CD4-positive, alpha-beta T cell (primary cell): ENCODE measurements around the gene VAMP5. TPM values are rescaled to one million over a fixed set of nuclear protein-coding genes. Genes with fewer than 3 reads are reported as not detected.

ENCODE experiments used
- ATAC-seq: fragments of 200-7000 bp; cut with Tn5 transposase; one replicate; pipeline ENCODE4 v1.10.0; 2022; ENCODE audit warnings: mild to moderate bottlenecking; ENCODE audit not compliant: poor library complexity
- CTCF ChIA-PET: fragments of 350-600 bp; sonication (Branson Sonifier 250); formaldehyde crosslinking; loops from one replicate; lab custom pipeline; 2021; ENCODE audit warnings: antibody characterized with exemption, inconsistent platforms; lab: Charles Lee
- POLR2A ChIA-PET: fragments of 350-600 bp; sonication (Branson Sonifier 250); formaldehyde crosslinking; loops from one replicate; lab custom pipeline; 2021; ENCODE audit warnings: antibody characterized with exemption, inconsistent platforms; lab: Charles Lee
- DNase-seq, 14 experiments: peaks; one replicate each; pipeline ENCODE4 v3.0.0-alpha.2; 2013 to 2020; ENCODE audit warnings: mixed read lengths in 2 of 14
- H3K27ac ChIP-seq, 2 donors: one replicate each; pipeline versions ENCODE4 v1.5.1 to v1.7.0; 2013; ENCODE audit warnings: low read length in 2 of 2, low read depth in 1 of 2, mild to moderate bottlenecking in 1 of 2
- H3K27me3 ChIP-seq, 2 experiments: 1 replicate in 1 of 2; 2 replicates in 1 of 2; pipeline versions ENCODE4 v1.6.1 to v1.7.0; 2013; ENCODE audit warnings: low read length in 2 of 2, control low read depth in 1 of 2, mild to moderate bottlenecking in 1 of 2, moderate library complexity in 1 of 2; ENCODE audit not compliant: insufficient read depth in 2 of 2, control insufficient read depth in 1 of 2
- H3K36me3 ChIP-seq: one replicate; pipeline ENCODE4 v1.6.1; 2013; ENCODE audit warnings: low read length, control low read depth; ENCODE audit not compliant: insufficient read depth
- H3K4me1 ChIP-seq: one replicate; pipeline ENCODE4 v1.6.1; 2013; ENCODE audit warnings: low read length, control low read depth; ENCODE audit not compliant: insufficient read depth
- H3K4me3 ChIP-seq: one replicate; pipeline ENCODE4 v1.5.1; 2013; ENCODE audit warnings: mild to moderate bottlenecking, low read length, moderate library complexity
- H3K9me3 ChIP-seq, 2 experiments: 1 replicate in 1 of 2; 2 replicates in 1 of 2; pipeline versions ENCODE4 v1.6.1 to v1.7.0; 2013; ENCODE audit warnings: low read length in 2 of 2, mild to moderate bottlenecking in 2 of 2, control low read depth in 1 of 2, moderate library complexity in 1 of 2; ENCODE audit not compliant: control insufficient read depth in 1 of 2, insufficient read depth in 1 of 2
- H3K27ac Mint-ChIP-seq: one replicate; pipeline ENCODE4 v1.8.0; 2020; ENCODE audit warnings: mixed read lengths
- H3K27me3 Mint-ChIP-seq: one replicate; pipeline ENCODE4 v1.8.0; 2021; ENCODE audit warnings: mixed read lengths
- H3K36me3 Mint-ChIP-seq: one replicate; pipeline ENCODE4 v1.8.0; 2021; ENCODE audit warnings: low read depth, mixed read lengths
- H3K4me1 Mint-ChIP-seq: one replicate; pipeline ENCODE4 v1.8.0; 2021; ENCODE audit warnings: low read depth, mixed read lengths
- H3K4me3 Mint-ChIP-seq: one replicate; pipeline ENCODE4 v1.8.0; 2020; ENCODE audit warnings: mild to moderate bottlenecking, mixed read lengths
- H3K9me3 Mint-ChIP-seq: one replicate; pipeline ENCODE4 v1.8.0; 2020; ENCODE audit warnings: mixed read lengths
- CTCF ChIP-seq: fragments of 200-600 bp; IDR thresholded peaks from one replicate; pipeline ENCODE4 v1.8.0; 2022; ENCODE audit warnings: antibody characterized with exemption, mild to moderate bottlenecking
- intact Hi-C, 2 experiments: fragments of 100-400 bp; cut with DNase I in 1 of 2; cut with micrococcal nuclease in 1 of 2; formaldehyde crosslinking; loops; one replicate each; pipeline versions ENCODE4 v1.15.1 to v1.9.0; 2023 to 2025; cut with DNase I, micrococcal nuclease
- total RNA-seq, 174 experiments: library from RNA in 2 of 174; stranded (reverse) in 2 of 174; gene quantifications; one replicate each; pipeline ENCODE4 v1.2.3 and lab custom pipeline; 2021 to 2026

Gene VAMP5
- total RNA-seq, 2 experiments from 2014 or later: 17.0 to 17.2 TPM

DNA sequence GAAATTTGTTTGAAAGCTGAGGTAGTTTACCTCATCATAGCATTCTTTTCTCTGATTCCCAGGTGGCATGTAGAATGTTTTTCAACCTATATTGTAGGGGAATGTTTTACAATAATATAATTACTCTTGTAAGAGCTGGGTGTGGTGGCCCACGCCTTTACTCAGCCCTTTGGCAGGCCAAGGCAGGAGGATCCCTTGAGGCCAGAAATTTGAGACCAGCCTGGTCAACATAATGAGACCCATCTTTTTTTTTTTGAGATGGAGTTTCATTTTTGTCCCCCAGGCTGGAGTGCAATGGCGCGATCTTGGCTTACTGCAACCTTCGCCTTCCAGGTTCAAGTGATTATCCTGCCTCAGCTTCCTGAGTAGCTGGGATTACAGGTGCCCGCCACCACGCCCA lies 35.4 kb downstream of the VAMP5 start:
- CTCF ChIA-PET: interaction anchor here (2.5 kb wide), 1 partner anchor 18 kb away, joined by 8 read pairs; no protein-coding TSS in a partner anchor
- ATAC-seq: no peak
- H3K9me3 Mint-ChIP-seq: no peaks in the 10 kb centered on the region
- H3K4me1 Mint-ChIP-seq: peaks cover 30% of the 10 kb centered on the region
- peak overlapping the region; percentile 9 for H3K27ac Mint-ChIP-seq
- POLR2A ChIA-PET: interaction anchor here (1.0 to 1.1 kb wide), 2 partner anchors 18 to 81 kb away, joined by 3 to 4 read pairs; no protein-coding TSS in a partner anchor
- peaks cover 66% of the 10 kb centered on the region for H3K36me3 Mint-ChIP-seq
- peaks cover 28% of the 10 kb centered on the region for H3K4me1 ChIP-seq
- H3K27ac ChIP-seq: no peak overlapping the region
- peaks cover 57% of the 10 kb centered on the region for H3K36me3 ChIP-seq
- H3K4me3 ChIP-seq: no peak overlapping the region
- peak overlapping the region; percentile 36 for H3K4me3 Mint-ChIP-seq
- no peaks in the 10 kb centered on the region for H3K27me3 ChIP-seq
- DNase-seq: no peak
- no peaks in the 10 kb centered on the region for H3K9me3 ChIP-seq
- H3K27me3 Mint-ChIP-seq: no peaks in the 10 kb centered on the region
- intact Hi-C loops: loop anchor here in 1 of 2 experiments (5.0 kb wide), 1 partner anchor 267 kb away; the partner anchor contains the start of genes ELMOD3 and RETSAT
- TF ChIP-seq CTCF: no peak

DNA sequence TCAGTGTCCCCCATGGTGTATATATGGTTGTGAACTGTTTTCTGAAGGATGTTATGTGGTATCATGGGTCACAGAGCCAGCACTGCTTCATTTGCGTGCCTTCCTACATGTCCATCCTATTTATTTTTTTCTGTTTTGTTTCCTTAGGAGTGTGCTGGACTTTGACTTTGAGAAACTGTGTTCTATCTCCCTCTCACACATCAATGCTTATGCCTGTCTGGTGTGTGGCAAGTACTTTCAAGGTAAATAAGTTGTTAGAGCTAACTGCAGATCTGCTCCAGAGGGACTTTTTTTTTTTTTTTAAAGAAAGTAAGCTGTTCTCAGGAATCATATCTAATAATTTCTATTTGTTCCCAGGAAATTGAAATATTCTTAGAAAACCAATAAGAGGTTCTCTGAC lies 37.1 kb downstream of the VAMP5 start:
- intact Hi-C loops: no loop called here
- Histone ChIP-seq H3K27me3 (no peaks in the 10 kb centered on the region), H3K4me3 (no peak overlapping the region), H3K4me1 (peaks cover 21% of the 10 kb centered on the region), H3K9me3 (no peaks in the 10 kb centered on the region), H3K36me3 (peaks cover 72% of the 10 kb centered on the region), H3K27ac (no peak overlapping the region)
- CTCF ChIA-PET: interaction anchor here (1.2 to 2.5 kb wide), 3 partner anchors 16 to 82 kb away, joined by 3 to 8 read pairs (median 3); partner anchors contain the start of gene MAT2A
- H3K27me3 Mint-ChIP-seq: no peaks in the 10 kb centered on the region
- ATAC-seq (no peak), DNase-seq (no peak)
- peaks cover 79% of the 10 kb centered on the region for H3K36me3 Mint-ChIP-seq
- H3K9me3 Mint-ChIP-seq: no peaks in the 10 kb centered on the region
- TF ChIP-seq CTCF: no peak
- H3K4me1 Mint-ChIP-seq: peaks cover 24% of the 10 kb centered on the region
- H3K27ac Mint-ChIP-seq: no peak overlapping the region
- POLR2A ChIA-PET: no interaction called here
- H3K4me3 Mint-ChIP-seq: no peak overlapping the region

GRCh38 chr2:85623991-85624390 lies 39.8 kb downstream of the VAMP5 start:
- intact Hi-C loops: no loop called here
- no peak for ATAC-seq

More at GRCh38 chr2:85623991-85624390, 39.8 kb downstream of the VAMP5 start:
- no peak for DNase-seq
- peaks cover 11% of the 10 kb centered on the region for H3K4me1 Mint-ChIP-seq
- H3K27me3 ChIP-seq: no peaks in the 10 kb centered on the region
- H3K27me3 Mint-ChIP-seq: no peaks in the 10 kb centered on the region
- CTCF ChIA-PET: interaction anchor here (0.5 to 2.7 kb wide), 2 partner anchors 13 to 18 kb away, joined by 3 to 9 read pairs; no protein-coding TSS in a partner anchor
- H3K9me3 Mint-ChIP-seq: no peaks in the 10 kb centered on the region
- POLR2A ChIA-PET: no interaction called here
- H3K27ac ChIP-seq: no peak overlapping the region
- H3K27ac Mint-ChIP-seq: no peak overlapping the region
- no peak overlapping the region for H3K4me3 ChIP-seq
- no peak overlapping the region for H3K4me3 Mint-ChIP-seq
- peaks cover 79% of the 10 kb centered on the region for H3K36me3 Mint-ChIP-seq
- TF ChIP-seq CTCF: no peak
- peaks cover 91% of the 10 kb centered on the region for H3K36me3 ChIP-seq
- H3K9me3 ChIP-seq: no peaks in the 10 kb centered on the region
- H3K4me1 ChIP-seq: peaks cover 5% of the 10 kb centered on the region
